Colon (tissue), 2 donors: Measurements from ENCODE around the gene ZNF429.
"Not testable (repeated sequence)": the region's sequence is repeated elsewhere in the genome, so short reads cannot be mapped to it uniquely, and the experiment has no call there.

Experiments used
- FAIRE-seq: peaks from 2 replicates; lab custom pipeline; 2012; peaks lifted over from hg19 to GRCh38; lab: Jason Lieb, UNC
- donor health status: control.
- donor health status: control.

Gene ZNF429

DNA sequence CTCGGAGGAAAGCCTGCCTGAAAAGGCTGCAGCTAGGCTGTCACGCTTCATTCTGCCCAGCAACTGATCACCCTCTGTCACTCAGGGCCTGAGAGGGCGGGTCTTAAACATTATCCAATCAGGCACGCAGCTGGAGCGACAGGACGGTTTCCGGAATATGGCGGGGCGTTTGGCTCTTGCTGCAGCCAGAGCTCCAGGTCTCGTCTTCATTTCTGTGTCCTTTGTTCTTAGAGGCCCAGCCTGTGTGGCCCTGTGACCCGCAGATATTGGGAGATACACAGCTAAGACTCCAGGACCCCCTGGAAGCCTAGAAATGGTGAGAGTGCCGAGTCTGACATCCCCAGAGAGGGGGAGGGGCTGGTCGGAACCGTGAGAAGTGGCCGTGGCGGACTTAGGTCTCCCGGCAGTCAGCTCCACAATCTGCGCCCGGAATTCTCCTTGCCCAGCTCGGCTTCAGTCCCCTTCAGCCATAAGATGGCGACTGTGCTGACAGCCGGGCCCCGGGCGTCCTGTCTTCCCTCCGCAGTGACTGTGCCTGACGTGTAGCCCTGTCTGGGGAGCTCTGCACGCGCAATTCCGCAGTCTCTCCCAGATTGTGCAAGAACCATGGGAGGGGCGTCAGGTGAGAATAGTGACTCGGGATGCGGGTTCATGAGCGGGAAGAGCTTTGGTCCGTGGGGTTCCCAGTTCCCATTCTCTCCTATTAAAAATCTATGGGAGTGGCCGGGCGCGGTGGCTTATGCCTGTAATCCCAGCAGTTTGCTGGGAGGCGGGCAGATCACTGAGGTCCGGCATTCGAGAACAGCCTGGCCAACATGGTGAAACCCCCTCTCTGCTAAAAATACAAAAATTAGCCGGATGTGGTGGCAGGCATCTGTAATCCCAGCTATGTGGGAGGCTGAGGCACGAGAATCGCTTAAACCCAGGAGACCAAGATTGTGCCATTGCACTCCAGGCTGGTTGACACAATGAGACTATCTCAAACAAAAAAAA lies at the start of gene ZNF429:
Gene ZNF429, plus strand, starts transcription at position 144 of the 993 bp plus-strand sequence. Its CDS starts 170 bp downstream, at position 314.
- FAIRE-seq, result no peak

DNA sequence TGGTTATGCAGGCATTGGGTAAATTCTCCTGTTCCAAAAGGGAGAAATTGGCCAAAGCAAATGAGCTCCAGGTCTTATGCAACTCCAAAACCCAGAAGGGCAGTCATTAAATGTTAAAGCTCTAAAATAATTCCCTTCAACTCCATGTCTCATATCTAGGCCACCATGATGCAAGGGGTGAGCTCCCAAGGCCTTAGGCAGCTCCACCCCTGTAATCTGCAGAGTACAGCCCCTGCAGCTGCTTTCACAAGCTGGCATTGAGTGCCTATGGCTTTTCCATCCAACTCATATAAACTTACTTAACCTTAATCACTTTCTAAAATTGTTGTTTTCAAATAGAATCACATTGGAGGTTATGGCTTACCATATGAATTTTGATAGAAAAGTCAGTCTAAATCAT lies 44.7 kb upstream of the ZNF429 start:
- no peak for FAIRE-seq

DNA sequence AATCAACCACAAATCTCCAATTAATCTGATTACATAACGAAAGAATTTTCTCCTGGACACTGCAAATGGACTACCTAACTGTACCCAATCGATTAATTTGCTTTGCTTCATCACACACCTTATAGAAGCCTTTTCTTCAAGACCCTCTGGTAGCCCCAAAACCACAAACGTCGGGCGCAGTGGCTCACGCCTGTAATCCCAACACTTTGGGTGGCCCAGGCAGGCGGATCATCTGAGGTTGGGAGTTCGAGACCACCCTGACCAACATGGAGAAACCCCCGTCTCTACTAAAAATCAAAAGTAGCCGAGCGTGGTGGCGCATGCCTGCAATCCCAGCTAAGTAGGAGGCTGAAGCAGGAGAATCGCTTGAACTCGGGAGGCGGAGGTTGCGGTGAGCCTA lies 42.9 kb upstream of the ZNF429 start:
- no peak for FAIRE-seq

DNA sequence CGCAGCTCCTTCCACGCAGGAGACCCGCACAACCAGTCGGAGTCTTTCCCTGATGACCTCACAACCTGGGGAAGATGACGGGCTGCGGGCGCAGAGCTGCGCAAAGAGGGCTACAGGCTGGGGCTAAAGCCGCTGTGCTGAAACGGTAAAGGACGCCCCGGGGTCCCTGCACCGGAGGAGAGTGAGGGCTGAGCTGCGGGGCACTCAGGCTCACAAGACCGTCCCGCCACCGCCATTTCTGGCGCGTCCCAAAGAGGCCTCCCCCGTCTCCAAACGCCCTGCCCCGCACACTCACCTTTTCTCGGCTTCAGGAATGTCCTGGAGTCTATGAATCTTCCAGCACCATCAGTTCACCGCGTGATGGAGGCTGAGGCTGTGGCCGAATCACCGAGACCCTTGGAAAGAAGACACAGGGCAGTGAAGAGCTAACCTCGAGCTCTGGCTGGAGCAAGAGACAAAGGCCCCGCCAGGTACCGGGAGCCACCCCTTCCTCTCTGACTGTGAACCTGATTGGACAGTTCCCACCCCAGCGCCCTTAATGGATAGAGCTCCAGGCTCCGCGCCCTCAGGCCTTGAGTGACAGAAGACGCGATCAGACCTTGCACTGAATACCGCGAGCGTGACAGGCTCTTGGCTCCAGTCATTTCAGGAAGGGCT lies 41.8 kb upstream of the ZNF429 start:
- no peak for FAIRE-seq

DNA sequence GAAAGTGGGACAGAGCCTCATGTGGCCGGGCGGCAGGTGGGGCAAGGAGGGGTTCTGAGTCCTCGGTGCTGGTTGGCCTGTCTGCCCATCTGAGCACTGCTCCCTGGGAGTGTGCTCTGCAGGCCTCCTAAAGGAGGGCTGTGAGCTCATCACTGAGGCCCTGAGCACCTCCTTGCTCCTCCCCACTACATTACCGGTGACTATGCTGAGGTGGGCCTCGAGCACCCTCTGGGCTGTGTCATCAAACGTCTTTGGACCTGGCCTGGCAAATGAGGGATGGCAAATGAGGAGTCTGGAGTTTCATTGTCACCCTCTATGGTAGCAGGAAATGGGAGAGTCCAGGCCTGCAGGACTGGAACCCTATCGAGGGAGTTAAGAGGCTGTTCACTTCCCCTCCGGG lies 38.8 kb upstream of the ZNF429 start:
- no peak for FAIRE-seq

DNA sequence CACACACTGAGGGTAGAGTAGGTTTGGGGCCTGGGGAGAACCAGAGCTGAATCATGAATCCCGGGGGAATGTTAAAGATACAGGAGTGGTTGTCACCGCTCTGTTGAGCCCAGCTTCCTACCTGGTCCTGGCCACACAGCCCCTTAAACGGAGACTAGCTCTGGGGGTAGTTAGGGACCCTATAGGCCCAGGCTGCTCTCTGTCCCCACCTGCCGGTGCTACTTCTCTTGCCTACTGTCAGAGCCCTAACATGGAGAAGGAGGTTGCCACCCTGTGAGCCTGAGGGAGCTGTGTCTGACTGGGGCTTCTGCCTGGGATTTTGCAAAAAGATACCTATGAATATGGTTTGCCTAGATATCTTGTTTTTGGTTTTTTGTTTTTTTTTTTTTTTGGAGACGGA lies 36.6 kb upstream of the ZNF429 start:
- no peak for FAIRE-seq

DNA sequence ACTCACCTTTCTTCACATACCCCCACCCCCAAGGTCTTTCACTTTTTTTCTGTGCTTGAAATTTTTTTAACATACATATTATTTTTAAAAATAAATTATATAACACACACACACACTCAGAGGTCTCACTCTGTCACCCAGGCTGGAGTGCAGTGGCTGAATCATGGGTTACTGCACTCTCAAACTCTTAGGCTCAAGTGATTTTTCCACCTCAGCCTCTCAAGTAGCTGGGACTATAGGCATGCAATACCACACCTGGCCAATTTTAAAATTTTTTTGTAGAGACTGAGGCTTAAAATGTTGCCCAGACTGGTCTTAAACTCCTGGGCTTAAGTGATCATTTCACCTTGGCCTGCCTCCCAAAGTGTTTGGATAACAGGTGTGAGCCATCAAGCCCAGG lies 32.9 kb upstream of the ZNF429 start:
- FAIRE-seq, result no peak

DNA sequence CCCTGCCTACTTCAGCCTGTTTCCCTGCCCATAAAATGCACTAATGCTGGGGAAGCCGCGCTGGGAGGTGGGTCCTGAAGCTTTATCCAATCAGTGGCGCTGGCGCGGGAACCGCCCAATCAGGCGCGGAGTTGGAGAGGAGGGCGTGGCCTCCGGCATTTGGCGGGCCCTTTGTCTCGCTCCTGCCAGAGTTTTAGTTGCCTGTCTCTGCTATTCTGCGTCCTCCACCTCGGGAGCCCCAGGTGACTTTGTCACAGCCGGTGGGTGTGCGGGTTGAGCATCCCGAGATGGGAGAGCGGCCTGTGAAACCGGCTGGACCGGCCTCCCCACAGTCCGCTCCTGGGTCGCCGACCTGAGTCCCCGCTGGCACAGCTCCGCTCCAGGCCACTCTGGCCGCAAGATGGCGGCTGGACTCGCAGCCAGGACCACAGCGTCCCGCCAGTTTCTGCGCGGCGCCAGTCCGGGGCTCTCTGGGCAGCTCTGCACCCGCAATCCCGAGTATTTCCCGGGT lies 30.7 kb upstream of the ZNF429 start:
- no peak for FAIRE-seq

DNA sequence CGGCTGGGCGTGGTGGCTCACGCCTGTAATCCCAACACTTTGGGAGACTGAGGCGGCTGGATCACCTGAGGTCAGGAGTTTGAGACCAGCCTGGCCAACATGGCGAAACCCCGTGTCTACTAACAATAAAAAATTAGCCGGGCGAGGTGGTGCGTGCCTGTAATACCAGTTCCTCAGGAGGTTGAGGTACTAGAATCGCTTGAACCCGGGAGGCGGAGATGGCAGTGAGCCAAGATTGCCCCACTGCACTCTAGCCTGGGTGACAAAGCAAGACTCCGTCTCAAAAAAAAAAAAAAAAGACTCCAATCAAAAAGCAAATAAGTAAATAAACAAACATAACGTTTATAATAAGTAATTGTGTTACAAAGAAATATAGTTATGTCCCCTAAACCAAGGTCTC lies 23.0 kb upstream of the ZNF429 start:
- not testable (repeated sequence) for FAIRE-seq

DNA sequence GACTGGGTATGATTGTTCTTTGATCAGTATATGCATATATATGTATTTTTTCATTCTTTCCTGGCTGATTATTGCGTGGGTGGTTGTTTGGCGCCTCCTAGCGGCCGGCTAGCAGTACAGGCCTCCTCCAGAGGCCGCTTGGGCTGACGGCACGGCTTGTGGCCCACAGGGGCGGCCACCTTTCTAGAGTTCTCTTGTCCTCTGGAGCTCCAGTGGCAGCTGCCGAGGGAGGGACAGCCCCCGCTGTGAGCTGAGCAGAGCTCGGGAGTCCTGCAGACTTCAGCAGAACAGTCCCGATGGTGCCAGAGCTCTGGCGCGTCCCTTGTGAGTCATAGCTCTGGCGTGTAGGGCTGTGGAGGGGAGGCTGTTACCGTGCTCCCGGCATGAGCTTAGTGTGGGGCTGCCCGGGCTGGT lies 22.5 kb upstream of the ZNF429 start:
- no peak for FAIRE-seq

DNA sequence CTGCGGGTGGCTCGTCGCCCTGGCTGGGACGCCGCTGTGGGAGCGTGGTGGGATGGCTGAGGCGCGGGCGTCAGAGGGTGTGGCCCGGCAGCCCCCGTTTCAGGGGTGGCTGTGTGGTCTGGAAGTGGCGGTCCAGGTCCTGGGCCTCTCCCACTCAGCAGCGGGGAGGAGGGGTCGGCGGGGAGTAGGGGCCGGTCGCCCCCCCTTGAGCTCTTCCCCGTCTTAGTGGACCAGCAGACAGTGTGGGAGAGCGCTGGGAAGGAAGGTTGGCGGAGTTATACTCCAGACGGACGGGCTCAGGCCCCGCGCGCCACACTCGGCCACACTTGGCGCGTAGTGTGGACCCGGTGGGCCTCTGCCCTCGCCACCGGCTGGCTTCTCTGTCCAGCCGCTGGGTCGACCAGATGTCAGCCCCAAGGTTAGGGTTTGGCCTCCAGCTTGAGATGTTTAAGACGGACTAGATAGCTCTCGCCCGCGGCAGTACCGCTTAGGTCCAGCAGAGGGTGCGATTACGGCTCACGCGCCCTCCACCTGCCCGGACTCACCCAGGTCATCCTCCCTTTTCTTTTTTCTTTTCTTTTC lies 21.7 kb upstream of the ZNF429 start:
- no peak for FAIRE-seq

DNA sequence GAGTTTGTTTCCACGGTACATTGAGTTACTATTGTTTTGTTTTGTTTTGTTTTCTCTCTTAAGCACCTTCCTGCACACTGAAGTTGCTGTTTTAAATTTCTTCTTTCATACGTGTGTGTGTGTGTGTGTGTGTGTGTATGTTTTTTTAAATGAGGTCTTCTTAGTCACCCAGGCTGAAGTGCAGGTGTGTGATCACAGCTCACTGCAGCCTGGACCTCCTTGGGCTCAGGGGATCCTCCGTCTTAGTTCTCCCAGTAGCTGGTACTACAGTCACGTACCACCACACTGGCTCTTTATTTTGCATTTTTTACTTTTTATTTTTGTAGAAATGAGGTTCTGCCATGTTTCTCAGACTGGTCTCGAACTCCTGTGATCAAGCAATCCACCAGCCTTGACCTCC lies 20.8 kb upstream of the ZNF429 start:
- no peak for FAIRE-seq

DNA sequence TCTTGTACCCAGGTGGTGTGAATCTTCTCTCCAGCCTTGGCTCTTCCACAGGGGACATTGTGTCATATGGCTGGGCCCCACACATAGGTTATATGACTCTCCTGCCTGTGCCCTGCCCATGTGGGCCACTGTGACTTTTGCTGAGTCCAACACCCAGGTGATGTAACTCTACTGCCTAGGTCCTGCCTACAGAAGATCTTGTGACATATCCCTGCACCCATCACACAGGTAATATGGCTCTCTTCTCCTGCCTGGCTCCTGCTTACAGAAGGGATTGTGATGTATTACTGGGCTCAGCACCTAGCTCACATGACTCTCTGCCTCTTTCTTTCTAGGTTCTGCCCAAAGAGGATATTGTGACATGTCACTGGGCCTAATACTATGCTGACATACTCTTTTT lies 19.5 kb upstream of the ZNF429 start:
- FAIRE-seq, result no peak

DNA sequence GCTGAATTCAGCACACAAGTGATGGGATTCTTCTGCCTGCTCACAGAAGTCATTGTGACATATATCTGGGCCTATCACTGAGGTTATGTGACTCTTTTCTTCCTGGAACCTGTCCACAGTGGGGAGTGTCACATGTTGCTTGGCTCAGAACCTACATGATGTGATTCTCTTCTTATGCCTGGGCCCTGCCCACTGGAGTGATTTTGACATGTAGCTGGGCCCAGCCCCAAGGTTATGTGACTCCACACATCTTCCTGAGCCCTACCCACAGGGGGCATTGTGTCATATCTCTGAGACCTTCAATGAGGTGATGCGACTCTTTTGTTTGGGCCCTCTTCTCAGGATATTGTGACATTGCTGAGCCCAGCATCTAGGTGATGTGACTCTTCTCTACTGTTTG lies 17.4 kb upstream of the ZNF429 start:
- no peak for FAIRE-seq

DNA sequence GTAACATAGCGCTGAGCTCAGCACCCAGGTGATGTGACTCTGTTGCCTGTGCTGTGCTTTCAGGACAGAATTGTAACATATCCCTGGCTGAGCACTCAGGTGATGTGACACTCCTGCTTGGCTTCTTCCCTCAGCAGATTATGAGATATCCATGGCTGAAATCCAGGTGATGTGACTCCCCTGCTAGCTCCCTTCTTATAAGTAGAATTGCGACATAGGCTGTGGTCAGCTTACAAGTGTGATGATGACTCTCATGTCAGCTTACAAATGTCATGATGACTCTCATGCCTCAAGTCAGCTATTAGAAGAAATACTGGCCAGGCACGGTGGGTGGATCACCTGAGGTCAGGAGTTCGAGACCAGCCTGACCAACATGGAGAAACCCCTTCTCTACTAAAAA lies 14.3 kb upstream of the ZNF429 start:
- no peak for FAIRE-seq

DNA sequence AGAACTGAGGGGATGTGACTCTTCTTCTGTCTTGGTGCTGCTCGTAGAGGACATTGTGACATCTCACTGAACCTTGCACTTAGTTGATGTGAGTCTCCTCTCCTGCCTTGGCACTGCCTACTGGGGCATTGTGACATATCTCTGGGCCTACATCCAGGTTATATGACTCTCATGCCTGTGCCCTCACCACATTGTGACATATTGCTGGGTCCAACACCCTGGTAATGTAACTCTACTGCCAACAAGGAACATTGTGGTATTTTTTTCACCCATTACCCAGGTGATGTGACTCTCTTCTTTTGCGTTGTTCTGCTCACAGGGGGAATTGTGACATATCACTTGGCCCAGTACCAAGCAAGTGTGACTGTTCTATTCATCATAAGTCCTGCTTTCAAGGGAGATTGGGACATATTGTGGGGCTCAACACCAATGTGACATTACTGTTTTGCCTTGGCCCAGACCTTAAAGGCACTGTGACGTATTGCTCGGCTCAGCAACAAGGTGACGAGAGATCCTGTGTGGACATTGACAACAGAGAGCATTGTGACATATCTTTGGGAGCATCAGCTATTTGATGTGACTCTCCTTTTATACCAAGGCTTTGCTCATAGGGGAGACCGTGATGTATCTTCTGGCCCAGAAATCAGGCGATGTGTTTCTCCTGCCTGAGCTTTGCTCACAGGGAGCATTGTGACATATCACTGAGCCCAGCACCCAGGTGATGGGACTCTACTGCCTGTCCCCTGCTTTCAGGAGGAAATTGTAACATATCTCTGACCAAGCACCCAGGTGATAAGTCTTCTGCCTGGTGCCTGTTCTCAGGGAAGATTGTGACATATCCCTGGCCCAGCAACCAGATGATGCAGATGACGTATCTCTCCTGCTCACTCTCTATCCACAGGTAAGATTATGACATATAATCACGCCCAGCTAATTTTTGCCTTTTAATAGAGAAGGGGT lies 12.2 kb upstream of the ZNF429 start:
- no peak for FAIRE-seq

DNA sequence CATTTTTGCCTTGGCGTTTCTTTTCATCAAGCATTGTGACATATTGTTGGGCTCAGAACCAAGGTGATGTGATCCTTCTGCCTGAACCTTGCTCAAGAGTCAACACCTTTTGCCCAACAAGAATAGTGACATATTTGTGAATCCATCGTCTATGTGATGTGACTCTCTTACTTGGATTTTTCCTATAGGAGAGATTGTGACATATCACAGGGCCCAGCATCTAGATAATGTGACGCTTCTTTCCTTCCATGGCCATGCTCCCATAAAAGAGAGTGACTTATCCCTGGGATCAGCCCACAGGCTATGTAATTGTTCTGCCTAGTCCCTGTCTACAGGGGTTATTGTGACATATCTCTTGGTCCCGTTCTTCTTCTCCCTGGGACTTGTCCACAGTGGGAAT lies 8.5 kb upstream of the ZNF429 start:
- FAIRE-seq, result no peak

DNA sequence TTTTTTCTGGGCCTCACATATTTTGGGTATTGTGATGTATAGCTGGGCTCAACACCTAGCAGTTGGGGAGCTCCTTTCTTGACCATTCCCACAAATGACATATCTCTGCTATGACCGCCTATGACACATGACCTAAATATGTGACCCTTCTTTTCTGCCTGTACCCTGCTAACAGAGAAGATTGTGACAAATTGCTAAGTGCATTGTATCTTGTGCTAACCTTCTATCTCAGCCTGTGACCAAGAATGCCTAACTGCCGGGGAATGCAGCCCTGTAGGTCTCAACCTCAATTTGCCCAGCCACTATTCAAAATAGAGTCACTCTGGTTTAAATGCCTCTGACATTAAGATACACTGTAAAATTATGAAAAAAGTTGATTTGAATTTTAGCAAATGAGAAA lies 6.8 kb upstream of the ZNF429 start:
- FAIRE-seq, result no peak

DNA sequence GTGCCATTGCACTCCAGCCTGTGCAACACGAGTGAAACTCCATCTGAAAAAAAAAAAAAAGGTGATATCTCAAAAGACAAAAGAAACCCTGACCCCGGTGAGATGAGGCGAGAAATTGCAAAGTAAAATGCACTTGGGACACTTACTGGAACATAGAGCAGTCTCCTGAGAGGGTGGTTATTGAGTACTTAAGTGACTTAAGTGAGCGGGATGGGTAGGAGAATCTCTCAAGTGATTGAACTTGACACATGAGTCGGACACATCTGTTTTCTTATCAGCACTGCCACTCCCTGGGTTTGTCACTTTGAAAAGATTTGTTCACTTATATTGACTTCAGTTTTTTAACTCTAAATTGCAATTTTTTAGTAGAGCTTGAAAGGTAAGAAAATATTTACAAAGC lies 2.8 kb downstream of the ZNF429 start:
- FAIRE-seq, result no peak

DNA sequence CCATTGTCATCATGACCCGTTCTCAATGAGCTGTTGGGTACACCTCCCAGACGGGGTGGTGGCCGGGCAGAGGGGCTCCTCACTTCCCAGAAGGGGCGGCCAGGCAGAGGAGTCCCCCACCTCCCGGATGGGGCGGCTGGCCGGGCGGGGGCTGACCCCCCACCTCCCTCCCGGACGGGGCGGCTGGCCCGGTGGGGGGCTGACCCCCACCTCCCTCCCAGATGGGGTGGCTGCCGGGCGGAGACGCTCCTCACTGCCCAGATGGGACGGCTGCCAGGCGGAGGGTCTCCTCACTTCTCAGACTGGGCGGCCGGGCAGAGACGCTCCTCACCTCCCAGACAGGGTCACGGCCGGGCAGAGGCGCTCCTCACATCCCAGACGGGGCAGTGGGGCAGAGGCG lies 5.7 kb downstream of the ZNF429 start:
- FAIRE-seq, result not testable (repeated sequence)

DNA sequence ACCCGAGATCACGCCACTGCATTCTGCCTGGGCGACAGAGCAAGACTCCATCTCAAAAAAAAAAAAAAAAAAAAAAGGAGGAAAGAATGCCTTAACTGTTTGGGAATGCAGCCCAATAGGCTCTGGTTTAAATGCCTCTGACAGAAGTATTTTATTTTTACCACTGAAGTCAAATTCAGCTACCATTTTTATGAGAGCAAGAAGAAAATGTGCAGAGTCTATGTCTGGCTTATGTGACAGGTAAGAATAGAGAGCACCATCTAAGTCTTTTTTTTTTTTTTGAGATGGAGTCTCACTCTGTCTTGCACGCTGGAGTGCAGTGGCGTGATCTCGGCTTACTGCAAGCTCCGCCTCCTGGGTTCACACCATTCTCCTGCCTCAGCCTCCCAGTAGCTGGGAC lies 7.2 kb downstream of the ZNF429 start:
- not testable (repeated sequence) for FAIRE-seq

DNA sequence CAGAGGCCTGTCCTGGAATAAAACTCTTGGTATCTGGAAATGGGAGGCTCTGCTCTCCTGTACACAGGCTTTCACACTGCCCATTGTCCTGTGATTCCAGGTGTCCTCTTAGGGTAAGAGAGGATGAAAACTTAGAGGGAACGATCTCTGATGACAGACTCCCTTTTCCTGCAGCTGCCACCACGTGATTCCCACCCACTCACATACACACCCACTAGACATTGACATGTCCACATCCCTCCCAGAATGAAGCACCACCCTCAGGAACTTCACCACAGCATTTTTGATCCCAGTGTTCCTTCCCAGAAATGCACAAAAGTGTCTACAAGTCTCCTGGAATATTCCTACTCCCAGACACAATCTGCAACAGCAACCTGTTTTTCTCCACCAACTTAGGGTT lies 8.2 kb downstream of the ZNF429 start:
- FAIRE-seq, result no peak
